NCI-H1105 treated with DMSO at 0.1 percent for 48 hours (cell line): ENCODE results near the gene UGT1A7.
A peak's percentile ranks its signal among the peaks of the same experiment; 100 is the strongest.

Experiments
- DNase-seq: peaks from one replicate; lab custom pipeline; 2025; lab: John Stamatoyannopoulos, UW

UGT1A7 gene

DNA sequence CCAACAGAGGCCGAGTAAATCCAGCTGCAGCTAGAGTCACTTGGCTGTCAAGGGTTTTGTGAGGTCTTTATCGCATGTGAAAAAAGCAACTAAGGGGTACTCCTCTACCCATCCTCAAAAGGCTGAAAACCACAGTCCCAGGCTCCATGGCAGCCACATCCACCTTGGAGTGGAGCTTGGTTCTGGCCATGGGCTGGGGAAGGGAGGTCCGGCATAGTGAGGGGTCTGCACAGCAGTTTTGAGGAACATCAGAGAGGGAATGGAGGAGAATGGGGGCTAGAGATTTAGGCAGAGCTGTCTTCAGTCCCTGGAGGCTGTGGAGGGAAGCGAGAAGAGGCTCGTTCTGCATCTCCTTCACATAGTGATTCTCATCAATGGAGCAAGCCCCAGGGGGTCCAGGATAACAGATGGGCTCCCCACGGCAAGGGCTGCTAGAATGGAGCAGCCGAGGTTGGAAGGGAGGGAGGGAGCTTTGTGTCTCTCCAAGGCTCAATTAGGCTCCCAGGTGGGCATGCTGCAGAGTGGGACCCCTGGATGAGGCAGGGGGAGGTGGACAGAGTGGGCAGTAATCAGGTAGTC lies 117.5 kb downstream of the UGT1A7 start:
- no peak for DNase-seq

DNA sequence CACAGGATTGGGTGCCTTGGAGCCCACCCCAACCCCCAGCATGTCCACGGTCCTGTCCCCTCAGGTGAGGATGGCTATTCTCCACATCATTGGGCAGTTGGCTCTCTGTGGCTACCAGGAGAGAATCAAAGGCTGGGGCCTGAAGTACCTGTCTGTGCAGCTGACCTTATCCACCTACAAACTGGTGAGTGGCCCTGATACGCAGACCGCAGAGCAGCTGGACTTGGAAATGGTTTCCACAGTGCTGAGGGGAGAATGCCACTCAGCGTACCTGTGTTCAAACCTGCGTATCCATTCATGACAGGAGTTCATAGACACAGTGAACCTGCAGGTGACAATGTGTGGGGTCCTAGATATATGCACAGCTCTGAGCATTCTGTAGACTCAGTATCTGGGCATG lies 118.0 kb downstream of the UGT1A7 start:
- DNase-seq, result no peak

GRCh38 chr2:233800208-233800607 lies 118.5 kb downstream of the UGT1A7 start:
- DNase-seq, result no peak

DNA sequence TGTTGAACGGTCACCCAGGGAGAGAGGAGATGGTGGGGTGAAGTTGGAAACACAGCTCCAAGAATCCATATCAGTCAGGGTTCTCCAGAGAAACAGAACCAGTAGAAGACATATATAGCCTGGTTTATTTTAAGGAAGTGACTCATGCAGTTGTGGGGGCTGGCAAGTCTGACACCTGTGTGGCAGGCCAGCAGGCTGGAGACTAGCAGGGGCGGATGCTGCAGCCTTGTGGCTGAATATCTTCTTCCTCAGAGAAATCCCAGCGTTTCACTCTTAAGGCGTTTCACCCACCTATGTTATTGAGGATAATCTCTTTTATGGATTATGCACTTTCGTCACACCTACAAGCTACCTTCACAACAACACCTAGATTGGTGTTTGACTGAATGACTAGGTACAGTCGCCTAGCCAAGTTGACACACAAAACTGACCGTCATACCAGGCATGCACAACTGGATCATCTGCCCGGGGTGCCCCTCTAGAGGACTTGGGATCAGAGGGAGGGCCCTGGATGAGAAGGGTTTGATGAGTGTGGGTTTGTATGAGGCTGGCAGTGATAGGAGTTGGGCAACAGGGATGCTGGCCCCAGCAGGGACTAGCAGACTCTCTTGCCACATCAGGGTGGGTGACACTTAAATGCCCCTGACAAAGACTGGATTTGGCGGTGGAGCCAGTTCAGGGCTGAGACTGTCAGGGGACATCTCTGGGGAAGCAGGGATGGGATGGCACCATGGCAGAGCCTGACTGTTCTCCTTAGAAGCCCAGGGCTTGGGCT lies 119.8 kb downstream of the UGT1A7 start:
- DNase-seq, result no peak

DNA sequence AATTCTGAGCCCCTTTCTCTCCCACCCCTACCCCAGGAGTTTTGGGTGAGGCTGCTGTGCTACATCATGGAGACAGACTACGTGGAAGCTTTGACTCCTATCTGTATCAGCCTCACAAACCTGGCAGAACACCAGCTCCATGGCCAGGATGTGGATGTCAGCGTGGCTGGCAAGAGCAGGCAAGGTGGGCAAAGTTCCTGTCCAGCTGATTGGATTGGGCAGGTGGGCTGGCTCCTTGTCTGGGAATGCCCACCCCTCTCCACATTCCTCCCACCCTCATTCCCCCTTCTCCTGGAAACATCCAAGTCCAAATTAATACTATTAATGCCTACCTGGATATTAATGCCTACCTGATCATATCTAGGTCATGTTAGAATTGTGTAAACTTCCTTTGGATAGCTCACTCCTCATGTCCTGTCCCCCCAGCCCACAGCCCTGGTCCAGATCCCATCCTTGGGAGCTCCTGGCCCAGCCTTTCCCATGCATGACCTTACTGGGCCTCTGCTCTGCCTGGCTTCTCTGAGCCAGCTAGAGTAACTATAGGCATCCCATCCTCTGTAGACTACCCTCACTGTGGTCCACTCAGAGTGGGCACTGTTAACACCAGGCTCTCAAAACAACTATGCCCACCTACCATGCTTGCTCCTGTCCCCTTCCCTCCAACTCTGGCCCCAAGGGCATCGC lies 120.6 kb downstream of the UGT1A7 start:
- no peak for DNase-seq

DNA sequence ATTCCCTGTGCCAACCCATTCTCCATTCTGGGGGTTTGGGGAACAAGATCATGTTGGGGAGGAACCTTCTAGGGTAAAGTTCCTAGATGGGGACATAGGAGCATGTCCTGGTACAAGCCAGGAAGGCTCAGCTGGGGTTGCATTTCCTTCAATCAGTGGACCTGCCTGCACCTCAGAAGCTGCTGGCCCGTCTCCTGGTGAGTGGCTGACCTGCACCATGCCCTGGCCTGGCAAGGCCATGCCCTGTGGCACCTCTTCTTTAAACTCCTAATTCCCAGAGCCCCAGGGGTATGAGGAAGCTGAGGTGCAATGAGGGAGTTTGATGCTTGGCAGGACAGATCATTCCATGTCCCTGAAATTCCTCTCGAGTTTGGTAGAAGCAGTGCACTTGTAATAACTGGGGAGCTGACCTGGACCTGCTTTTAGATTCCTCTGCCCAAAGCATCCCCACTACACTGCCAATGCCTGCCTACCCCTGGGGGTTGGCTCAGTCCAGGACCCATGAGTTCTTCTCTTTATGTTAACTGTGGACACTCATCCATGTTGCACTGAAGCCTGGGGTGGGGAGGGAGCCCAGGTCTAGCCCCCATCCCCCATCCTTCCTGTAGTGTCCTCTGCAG lies 121.7 kb downstream of the UGT1A7 start:
- no peak for DNase-seq

GRCh38 chr2:233803994-233804393 lies 122.3 kb downstream of the UGT1A7 start:
- no peak for DNase-seq

- no peak for DNase-seq
Observed at GRCh38 chr2:233807215-233807865, 125.6 kb downstream of the UGT1A7 start.

DNA sequence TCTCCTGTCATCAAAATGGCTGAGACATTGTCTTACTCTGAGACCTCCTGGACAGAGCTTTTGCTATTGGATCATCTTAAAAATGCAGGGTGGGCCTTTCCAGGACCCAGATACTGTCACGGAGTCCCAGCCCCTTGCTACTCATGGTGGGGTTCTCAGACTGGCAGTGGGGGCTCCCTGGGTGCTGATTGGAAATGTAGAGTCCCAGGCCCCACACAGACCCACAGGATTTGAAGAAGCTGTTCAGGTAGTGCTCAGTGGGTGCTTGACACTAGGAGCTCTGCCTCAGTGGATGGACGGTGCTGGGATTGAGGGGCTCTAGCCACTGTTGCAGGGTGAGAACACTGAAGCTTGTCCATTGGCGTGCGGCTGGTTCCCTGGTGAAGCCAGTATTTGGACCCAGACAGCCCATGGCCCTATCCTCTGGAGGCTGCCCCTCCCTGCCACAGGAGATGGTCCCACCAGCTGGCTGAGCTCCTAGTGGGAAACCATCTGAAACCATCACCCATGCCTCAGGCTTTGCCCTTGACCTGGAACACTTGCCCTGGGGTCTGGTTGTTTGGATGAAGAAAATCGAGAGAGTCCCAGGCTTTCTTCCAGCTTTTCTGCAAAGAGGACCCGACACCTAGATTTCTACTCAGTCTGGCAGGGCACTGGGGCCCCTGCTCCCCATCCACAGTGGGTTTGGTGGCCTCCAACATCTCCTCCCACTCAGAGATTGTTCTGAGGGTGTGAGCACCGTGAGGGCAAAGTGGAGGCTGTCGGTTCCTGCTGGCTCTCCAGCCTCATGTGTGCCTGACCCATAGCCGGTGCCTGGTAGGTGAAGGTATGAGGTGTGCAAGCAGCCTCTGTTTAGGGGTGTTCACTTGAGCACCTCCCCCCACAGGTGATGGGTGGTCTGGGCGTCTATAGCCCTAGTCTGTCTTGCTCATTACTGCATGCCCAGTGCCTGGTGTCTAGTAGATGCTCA lies 126.5 kb downstream of the UGT1A7 start:
- DNase-seq, result no peak

DNA sequence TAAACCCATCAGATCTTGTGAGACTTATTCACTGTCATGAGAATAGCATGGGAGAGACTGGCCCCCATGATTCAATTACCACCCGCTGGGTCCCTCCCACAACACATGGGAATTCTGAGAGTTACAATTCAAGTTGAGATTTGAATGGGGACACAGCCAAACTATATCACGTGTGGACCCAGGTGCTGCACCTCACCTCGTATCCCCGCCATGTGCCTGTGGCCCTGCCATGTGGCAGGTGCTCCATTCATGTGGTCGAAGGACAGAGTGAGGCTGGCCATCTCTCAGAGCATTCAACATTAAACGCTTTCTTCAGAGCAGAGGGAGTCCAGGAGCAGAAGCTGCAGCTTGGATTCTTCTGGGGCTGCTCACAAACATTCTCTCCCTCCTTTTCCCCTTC lies 128.7 kb downstream of the UGT1A7 start:
- DNase-seq, result no peak

GRCh38 chr2:233811087-233811486 lies 129.4 kb downstream of the UGT1A7 start:
- no peak for DNase-seq

GRCh38 chr2:233811732-233812131 lies 130.0 kb downstream of the UGT1A7 start:
- DNase-seq, result no peak

DNA sequence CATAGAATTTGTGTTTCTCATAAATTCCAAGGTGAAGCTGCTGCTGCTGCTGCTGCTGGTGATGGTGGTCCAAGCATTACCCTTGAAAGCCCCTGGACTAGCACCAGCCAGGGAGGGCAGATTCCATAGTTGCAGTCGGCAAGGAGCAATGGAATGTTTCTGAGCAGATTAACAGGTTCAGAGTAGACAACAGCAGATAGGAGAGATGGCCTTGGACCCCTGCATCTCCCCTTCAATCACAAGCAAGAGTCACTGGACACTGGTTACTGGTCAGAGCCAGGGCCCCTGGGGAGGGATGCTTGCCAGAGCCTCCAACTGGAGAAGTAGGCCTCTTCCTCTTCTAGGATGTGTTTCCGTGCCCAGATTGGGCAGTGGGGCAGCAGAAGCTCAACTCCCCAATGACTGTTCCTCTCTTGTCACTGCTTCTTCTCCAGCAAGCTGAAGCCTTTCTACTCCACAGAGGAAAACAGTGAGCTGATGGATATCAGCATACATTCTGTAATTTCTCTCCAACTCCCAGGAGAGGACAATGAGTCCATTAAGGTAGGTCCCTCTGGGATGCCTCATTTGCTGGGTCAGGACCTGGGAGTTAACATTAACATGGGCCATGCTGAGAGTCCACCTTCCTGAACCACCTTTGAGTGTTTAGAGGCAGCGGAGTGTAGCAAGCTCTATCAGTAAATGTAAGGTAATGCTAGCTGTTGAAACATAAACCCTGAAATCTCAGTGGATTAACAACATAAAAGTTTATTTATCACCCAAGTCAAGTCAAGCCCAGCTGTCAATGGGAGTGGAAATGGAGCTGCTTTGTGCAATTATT lies 131.7 kb downstream of the UGT1A7 start:
- no peak for DNase-seq

GRCh38 chr2:233814056-233814835 lies 132.5 kb downstream of the UGT1A7 start:
- no peak for DNase-seq

GRCh38 chr2:233815861-233816260 lies 134.2 kb downstream of the UGT1A7 start:
- DNase-seq, result no peak

DNA sequence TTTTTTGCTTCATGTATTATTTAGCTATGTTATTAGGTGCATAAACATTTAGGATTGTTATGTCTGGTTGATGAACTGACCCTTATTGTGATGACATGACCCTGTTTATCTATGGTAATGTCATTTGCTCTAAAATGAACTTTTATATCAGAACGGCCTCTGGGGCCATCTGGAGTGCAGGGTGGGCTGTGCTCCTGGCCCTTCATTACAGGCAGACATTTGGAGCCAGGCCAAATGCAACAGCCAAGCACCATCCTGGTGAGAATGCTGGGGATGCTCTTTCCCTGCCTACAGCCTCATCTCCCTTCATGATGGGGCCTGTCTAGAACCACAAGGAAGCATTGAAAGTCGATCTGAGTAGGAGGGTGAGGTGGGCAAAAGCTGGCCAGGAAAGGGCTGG lies 134.6 kb downstream of the UGT1A7 start:
- DNase-seq, result peak; percentile 33

- no peak for DNase-seq
Observed at GRCh38 chr2:233816771-233817170, 135.1 kb downstream of the UGT1A7 start.

- DNase-seq, result no peak
Observed at GRCh38 chr2:233817361-233817911, 135.7 kb downstream of the UGT1A7 start.

- no peak for DNase-seq
Observed at GRCh38 chr2:233817995-233818638, 136.4 kb downstream of the UGT1A7 start.
